ENCODE results near the gene GPR27.

GPR27 gene

DNA sequence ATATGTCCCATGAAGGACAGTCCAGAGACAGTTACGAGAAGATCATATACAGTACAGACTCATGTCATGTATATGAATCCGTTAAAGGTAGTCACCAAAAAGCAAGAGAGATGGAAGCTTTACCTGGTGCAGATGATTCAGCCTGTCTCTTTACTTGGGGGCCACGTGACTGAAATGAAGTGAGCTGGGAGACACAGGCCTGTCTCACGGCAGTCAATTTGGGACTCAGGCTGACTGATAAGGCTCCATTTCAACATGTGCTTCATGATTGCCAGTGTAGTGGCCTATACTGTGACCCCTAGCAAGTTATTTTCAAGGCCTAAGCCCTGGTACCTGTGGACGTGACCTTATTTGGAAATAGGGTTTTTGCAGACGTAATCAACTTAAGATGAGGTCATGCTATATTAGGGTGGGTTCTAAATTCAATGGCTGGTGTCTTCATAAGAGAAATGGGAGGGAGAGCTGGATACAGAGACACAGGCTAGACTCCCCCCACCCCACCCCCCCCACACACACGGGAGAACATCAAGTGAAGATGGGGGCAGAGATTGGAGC, 34.3 kb downstream of the GPR27 start:
- DNase-seq, result no peak

GRCh38 chr3:71789922-71790321, 36.3 kb downstream of the GPR27 start:
- DNase-seq, result no peak

- DNase-seq, result no peak
Measured at GRCh38 chr3:71791634-71792033, 38.0 kb downstream of the GPR27 start.

DNA sequence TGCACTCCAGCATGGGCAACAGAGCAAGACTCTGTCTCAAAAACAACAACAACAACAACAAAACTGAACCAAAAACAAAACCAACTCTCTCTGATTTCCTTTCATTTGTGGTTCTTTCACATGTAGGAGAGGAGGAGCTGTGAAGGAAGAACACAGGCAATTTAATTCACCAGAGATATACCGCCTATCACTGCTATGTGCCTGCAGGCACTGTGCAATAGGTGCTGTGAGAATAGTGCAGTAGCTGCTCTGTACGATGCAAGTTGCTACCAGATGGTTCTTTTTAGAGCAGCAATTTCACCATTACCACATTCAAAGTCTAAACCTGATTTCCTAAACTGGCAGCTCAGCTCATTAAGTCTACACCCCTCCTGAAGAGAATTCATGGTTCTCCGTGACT, 42.6 kb downstream of the GPR27 start:
- DNase-seq, result no peak

DNA sequence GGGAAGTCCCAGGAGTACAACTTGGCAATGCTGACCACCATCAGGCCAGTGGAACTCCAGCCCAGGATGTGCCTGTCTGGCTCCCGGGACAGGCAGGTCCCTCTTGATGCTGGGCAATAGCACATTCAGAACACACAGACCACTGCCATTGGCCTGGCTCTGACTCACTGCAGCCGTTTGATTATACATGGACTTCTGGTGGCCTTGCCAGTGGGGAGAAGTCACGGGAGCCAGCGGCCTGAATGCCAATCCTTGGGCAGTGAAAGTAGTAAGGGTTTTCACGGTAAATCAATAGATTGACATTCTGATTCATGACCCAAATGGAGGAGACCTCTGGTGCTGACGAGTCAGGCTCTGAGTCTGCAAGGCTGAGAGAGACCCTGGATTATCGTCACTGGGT, 43.8 kb downstream of the GPR27 start:
- no peak for DNase-seq

GRCh38 chr3:71800023-71800422, 46.4 kb downstream of the GPR27 start:
- DNase-seq, result no peak

GRCh38 chr3:71801986-71802385, 48.3 kb downstream of the GPR27 start:
- DNase-seq, result no peak

DNA sequence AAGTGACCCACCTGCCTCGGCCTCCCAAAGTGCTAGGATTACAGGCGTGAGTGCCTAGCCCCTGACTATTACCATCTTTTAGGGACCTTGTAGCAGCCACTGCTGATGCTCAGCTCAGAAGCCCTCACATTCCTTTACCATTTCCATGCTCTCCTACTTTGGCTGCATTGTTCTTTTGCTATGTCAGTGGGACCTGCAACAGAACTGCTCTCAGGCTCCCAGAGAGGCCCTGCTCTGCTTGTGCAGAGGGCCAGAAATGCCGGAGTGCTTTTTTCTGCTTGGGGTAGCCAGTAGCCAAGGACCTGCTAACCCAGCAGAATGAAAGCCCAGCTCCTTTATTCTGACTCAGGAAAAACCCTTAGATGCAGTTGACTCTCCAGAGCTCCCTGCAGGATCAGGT, 49.6 kb downstream of the GPR27 start:
- DNase-seq, result no peak

DNA sequence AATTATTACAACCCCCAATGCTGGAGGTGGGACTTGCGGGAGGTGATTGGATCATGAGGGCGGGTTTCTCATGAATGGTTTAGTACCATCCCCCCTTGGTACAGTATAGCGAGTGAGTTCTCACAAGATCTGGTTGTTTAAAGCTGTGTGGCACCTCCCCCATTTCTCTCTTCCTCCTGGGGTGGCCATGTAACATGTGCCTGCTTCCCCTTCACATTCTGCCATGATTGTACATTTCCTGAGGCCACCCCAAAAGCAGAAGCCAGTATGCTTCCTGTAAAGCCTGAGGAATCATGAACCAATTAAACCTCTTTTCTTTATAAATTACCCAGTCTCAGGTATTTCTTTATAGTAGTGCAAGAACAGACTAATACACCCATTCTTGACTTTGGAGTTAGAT, 51.5 kb downstream of the GPR27 start:
- DNase-seq, result no peak

DNA sequence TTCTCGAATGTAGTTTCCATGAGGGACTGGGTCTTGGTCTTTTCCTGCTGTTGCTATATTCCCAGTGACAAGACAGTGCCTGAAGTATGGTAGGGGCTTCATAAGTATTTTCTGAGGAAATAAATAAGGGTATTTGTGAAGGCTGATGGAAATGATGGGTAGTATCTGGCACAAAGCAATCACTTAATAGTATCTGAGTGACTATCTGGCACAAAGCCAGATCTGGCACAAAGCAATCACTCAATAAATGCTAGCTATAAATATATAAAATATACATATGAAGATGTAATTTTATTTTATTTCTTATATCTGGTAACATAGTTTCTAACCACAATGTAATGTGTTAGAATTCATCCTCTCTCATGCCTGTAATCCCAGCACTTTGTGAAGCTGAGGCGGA, 52.0 kb downstream of the GPR27 start:
- DNase-seq, result no peak

Data from NCI-H774 (cell line).